GM12873 (cell line): ENCODE measurements around the gene SLC38A7.

Source experiments
- CTCF ChIP-seq: IDR thresholded peaks from 2 replicates; pipeline ENCODE4 v1.5.1; 2012; ENCODE audit warnings: low read depth, mild to moderate bottlenecking, moderate library complexity, low read length, control low read depth; ENCODE audit not compliant: insufficient read depth; ENCODE audit errors: missing control alignments

The SLC38A7 gene

GRCh38 chr16:58684354-58685083, at the start of gene SLC38A7:
Gene SLC38A7, minus strand, starts transcription at chr16:58684770. Its CDS starts 4,644 bp downstream, at chr16:58680126.
- TF ChIP-seq CTCF = no peak

- peak; percentile 96 for TF ChIP-seq CTCF
Observed at GRCh38 chr16:58733671-58734458, 49.3 kb upstream of the SLC38A7 start, which contains the start of gene GOT2. Gene GOT2, minus strand, starts transcription at chr16:58734316. Its CDS starts 88 bp downstream, at chr16:58734228.

DNA sequence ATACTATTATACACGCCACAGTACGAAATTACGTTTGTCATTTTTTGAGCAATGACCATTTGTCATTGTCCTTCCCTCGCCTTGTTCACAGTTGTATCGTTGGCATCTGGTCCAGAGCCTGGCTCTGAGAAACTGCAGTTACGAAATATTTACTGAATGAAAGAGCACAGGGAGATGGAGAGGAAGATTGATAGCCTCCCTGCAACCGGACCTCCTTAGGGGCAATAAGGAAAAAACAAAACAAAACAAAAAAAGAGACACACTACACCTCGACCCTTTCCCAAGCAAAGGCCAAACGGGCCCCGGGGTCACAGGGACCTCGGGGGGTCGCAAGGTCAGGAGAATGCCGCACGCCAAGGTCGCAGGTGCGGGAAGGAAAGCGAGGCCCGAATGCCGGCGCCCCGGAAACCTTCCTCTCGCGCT, 48.7 kb upstream of the SLC38A7 start:
- no peak for TF ChIP-seq CTCF

GRCh38 chr16:58732545-58733247, 48.1 kb upstream of the SLC38A7 start:
- TF ChIP-seq CTCF = no peak

DNA sequence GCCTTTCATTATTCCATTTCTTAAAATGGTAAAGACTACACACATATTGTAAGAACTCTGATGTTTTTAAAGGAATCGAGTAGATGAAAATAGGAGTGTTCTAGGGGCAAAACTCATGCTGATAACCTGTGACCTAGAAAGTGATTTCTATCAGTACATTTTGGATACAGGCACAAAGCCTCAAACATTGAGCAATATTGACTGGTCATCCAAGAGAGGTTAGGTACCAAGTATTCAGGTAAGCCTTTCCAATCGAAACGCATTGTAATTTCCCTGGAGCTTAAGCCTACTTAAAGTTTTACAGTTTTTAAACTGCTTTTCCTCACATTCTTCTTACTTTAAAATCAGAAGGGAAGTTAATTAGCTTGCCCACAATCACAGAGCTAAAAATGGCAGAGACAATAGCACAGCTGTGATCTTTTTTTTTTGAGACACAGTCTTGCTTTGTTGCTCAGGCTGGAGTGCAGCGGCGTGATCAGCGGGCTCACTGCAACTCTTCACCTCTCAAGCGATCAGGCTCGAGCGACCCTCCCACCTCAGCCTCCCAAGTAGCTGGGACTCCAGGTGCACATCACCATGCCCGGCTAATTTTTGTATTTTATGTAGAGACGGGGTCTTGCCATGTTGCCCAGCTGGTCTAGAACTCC, 46.3 kb upstream of the SLC38A7 start:
- TF ChIP-seq CTCF = no peak

- no peak for TF ChIP-seq CTCF
Observed at GRCh38 chr16:58727796-58728568, 43.4 kb upstream of the SLC38A7 start.
